K562 (cell line): ENCODE results near the gene OSCP1. TPM values are rescaled to one million over a fixed set of nuclear protein-coding genes. Genes with fewer than 3 reads are reported as not detected.

Source experiments
- ATF4 ChIP-seq: fragments of 450-650 bp; formaldehyde crosslinking; IDR thresholded peaks from 2 replicates; pipeline ENCODE4 v1.4.0; 2022; ENCODE audit warnings: mild to moderate bottlenecking, moderate library complexity
- CREB1 ChIP-seq, 2 experiments: sonication (generic) in 1 of 2; formaldehyde crosslinking in 1 of 2; IDR thresholded peaks; 2 replicates each; pipeline versions ENCODE4 v1.6.1 to v1.8.0; 2012 to 2022; ENCODE audit warnings: inconsistent platforms in 1 of 2, mild to moderate bottlenecking in 1 of 2, missing genetic modification reagents in 1 of 2, moderate library complexity in 1 of 2
- ELF2 ChIP-seq: fragments of 250-450 bp; sonication (Bioruptor Pico); IDR thresholded peaks from 2 replicates; pipeline ENCODE4 v1.5.0; 2021; ENCODE audit warnings: mild to moderate bottlenecking
- EZH2 ChIP-seq: IDR thresholded peaks from 2 replicates; pipeline ENCODE4 v1.6.1; 2012; ENCODE audit warnings: low read depth, mild to moderate bottlenecking, inconsistent platforms, low read length, borderline replicate concordance
- FOXM1 ChIP-seq, 2 experiments: fragments of 450-650 bp in 1 of 2; sonication (generic) in 1 of 2; formaldehyde crosslinking in 1 of 2; IDR thresholded peaks; 2 replicates each; pipeline versions ENCODE4 v1.6.1 to v1.9.0; 2017 to 2022; ENCODE audit warnings: low read depth in 2 of 2, mild to moderate bottlenecking in 2 of 2, missing genetic modification reagents in 1 of 2, moderate library complexity in 1 of 2
- MAFF ChIP-seq: IDR thresholded peaks from 2 replicates; pipeline ENCODE4 v1.6.1; 2012; ENCODE audit warnings: low read length, improper control_type of control experiment
- MAFG ChIP-seq: fragments of 450-650 bp; conservative IDR thresholded peaks from 2 replicates; pipeline ENCODE4 v1.6.1; 2016; ENCODE audit warnings: missing genetic modification characterization, missing compliant biosample characterization
- MBD2 ChIP-seq: sonication (generic); IDR thresholded peaks from 2 replicates; pipeline ENCODE4 v1.6.1; 2016; ENCODE audit warnings: low read depth, borderline replicate concordance
- MECOM ChIP-seq: fragments of 250-450 bp; sonication (Bioruptor Pico); IDR thresholded peaks from 2 replicates; pipeline ENCODE4 v1.8.0; 2022; ENCODE audit warnings: inconsistent platforms
- MEF2A ChIP-seq: IDR thresholded peaks from 2 replicates; pipeline ENCODE4 v1.6.1; 2011; ENCODE audit warnings: low read depth, mild to moderate bottlenecking, low read length, moderate library complexity; ENCODE audit not compliant: control insufficient read depth
- MIER1 ChIP-seq: fragments of 450-650 bp; IDR thresholded peaks from 2 replicates; pipeline ENCODE4 v1.6.1; 2016; ENCODE audit warnings: antibody characterized with exemption, mild to moderate bottlenecking, low read depth
- PCBP1 ChIP-seq: fragments of 200-400 bp; formaldehyde crosslinking; IDR thresholded peaks from 2 replicates; pipeline ENCODE4 v1.6.1; 2018; ENCODE audit warnings: mild to moderate bottlenecking, low read depth, low read length; ENCODE audit not compliant: poor library complexity, severe bottlenecking
- PTBP1 ChIP-seq: fragments of 200-400 bp; formaldehyde crosslinking; IDR thresholded peaks from 2 replicates; pipeline ENCODE4 v1.6.1; 2017; ENCODE audit warnings: low read depth, low read length
- TAF9B ChIP-seq: fragments of 450-650 bp; IDR thresholded peaks from 2 replicates; pipeline ENCODE4 v1.6.1; 2018; ENCODE audit warnings: mild to moderate bottlenecking; ENCODE audit not compliant: partially characterized antibody
- TEAD4 ChIP-seq, 2 experiments: sonication (generic) in 1 of 2; formaldehyde crosslinking in 1 of 2; IDR thresholded peaks; 2 replicates each; pipeline versions ENCODE4 v1.6.1 to v1.8.0; 2012 to 2022; ENCODE audit warnings: borderline replicate concordance in 1 of 2, inconsistent platforms in 1 of 2, low read length in 1 of 2, mild to moderate bottlenecking in 1 of 2, missing genetic modification reagents in 1 of 2
- U2AF1 ChIP-seq: fragments of 200-400 bp; formaldehyde crosslinking; optimal IDR thresholded peaks from 2 replicates; pipeline ENCODE3; 2017; ENCODE audit warnings: mild to moderate bottlenecking, low read depth, low read length, moderate library complexity
- WHSC1 ChIP-seq: IDR thresholded peaks from one replicate; pipeline ENCODE4 v1.6.1; 2012; ENCODE audit warnings: low read length, control low read depth, inconsistent platforms
- ZNF217 ChIP-seq: sonication (generic); formaldehyde crosslinking; IDR thresholded peaks from 2 replicates; pipeline ENCODE4 v1.8.0; 2022; ENCODE audit warnings: mild to moderate bottlenecking, missing genetic modification reagents
- polyA plus RNA-seq, 8 experiments: library from polyadenylated mRNA; depleted of rRNA in 4 of 8; stranded (reverse) in 5 of 8; unstranded in 3 of 8; fragments of >200 nt; fragmentation: Nextera tagmentation in 2 of 8; fragmentation: Illumina TruSeq in 1 of 8; extraction: Ambion mirVana in 2 of 8; extraction: Trizol in 1 of 8; gene quantifications; 2 replicates each; pipeline versions ENCODE4 v1.2.1 to v1.2.3, GENCODE V29; 2011 to 2014; ENCODE audit warnings: inconsistent platforms in 1 of 8, missing spikeins in 1 of 8
- total RNA-seq, 7 experiments: library from RNA; depleted of rRNA in 6 of 7; stranded (reverse); fragments of >200 nt in 6 of 7; fragmentation: Illumina TruSeq in 2 of 7; extraction: Trizol in 2 of 7; gene quantifications; 2 replicates each; pipeline versions ENCODE4 v1.2.1 to v1.2.3, GENCODE V29; 2011 to 2021; ENCODE audit warnings: low replicate concordance in 1 of 7
- TF ChIP-seq, protein P1 (sequence below), 2 experiments: fragments of 200-800 bp in 1 of 2; sonication (Bioruptor generic) in 1 of 2; sonication (generic) in 1 of 2; formaldehyde crosslinking in 1 of 2; IDR thresholded peaks in 1 of 2; conservative IDR thresholded peaks in 1 of 2; 2 replicates each; pipeline versions ENCODE4 v1.5.0 to v1.6.1; 2016 to 2020; ENCODE audit warnings: missing compliant biosample characterization in 1 of 2, missing genetic modification characterization in 1 of 2, missing genetic modification reagents in 1 of 2
- TF ChIP-seq, protein P2 (sequence below): sonication (generic); formaldehyde crosslinking; IDR thresholded peaks from 2 replicates; pipeline ENCODE4 v1.8.1; 2023; ENCODE audit warnings: mild to moderate bottlenecking, missing genetic modification reagents
- TF ChIP-seq, protein P3 (sequence below): fragments of 450-650 bp; conservative IDR thresholded peaks from 2 replicates; pipeline ENCODE4 v1.6.1; 2016; ENCODE audit warnings: missing genetic modification characterization, low read depth, mild to moderate bottlenecking, control low read depth, missing compliant biosample characterization

Gene OSCP1
- total and polyA plus RNA-seq, 9 of the 15 experiments (the other 6 are each of a cell fraction or from before 2014, with no cell fraction given) = 0.15 to 0.40 (median 0.33) TPM; not detected in 5

- TF ChIP-seq, protein P1, sequence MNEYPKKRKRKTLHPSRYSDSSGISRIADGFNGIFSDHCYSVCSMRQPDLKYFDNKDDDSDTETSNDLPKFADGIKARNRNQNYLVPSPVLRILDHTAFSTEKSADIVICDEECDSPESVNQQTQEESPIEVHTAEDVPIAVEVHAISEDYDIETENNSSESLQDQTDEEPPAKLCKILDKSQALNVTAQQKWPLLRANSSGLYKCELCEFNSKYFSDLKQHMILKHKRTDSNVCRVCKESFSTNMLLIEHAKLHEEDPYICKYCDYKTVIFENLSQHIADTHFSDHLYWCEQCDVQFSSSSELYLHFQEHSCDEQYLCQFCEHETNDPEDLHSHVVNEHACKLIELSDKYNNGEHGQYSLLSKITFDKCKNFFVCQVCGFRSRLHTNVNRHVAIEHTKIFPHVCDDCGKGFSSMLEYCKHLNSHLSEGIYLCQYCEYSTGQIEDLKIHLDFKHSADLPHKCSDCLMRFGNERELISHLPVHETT (CRISPR knock-in tag; conservative IDR thresholded peaks at IDR 0.05 in 1 of 2, IDR thresholded peaks at IDR 0.05 in 1 of 2) = 0 out of 4 replicates have a peak, but pooled peaks of 1 of the 2 experiments have one; percentile 23
- TF ChIP-seq ATF4 (CRISPR knock-in tag) (peak; percentile 61; the same call in 1 of the 2 replicates), PCBP1 (no peak), WHSC1 (no peak), ZNF217 (CRISPR knock-in tag) (no peak), U2AF1 (no peak), PTBP1 (no peak), MIER1 (no peak), TAF9B (peak; percentile 30), CREB1 (IDR thresholded peaks at IDR 0.05) (no peak), CREB1 (CRISPR knock-in tag; IDR thresholded peaks at IDR 0.05) (no peak), MEF2A (no peak), MAFF (peak; percentile 55; the same call in 1 of the 2 replicates), ELF2 (CRISPR knock-in tag) (no peak), EZH2 (no peak), MAFG (tag) (peak; percentile 56), FOXM1 (IDR thresholded peaks at IDR 0.05; ENCODE audit: low read depth) (no peak), FOXM1 (CRISPR knock-in tag; IDR thresholded peaks at IDR 0.05; ENCODE audit: low read depth) (no peak), MECOM (no peak), TEAD4 (IDR thresholded peaks at IDR 0.05; ENCODE audit: low read length) (no peak), TEAD4 (CRISPR knock-in tag; IDR thresholded peaks at IDR 0.05; ENCODE audit: borderline replicate concordance) (no peak), MBD2 (peak; percentile 20; the same call in 1 of the 2 replicates)
- TF ChIP-seq, protein P2, sequence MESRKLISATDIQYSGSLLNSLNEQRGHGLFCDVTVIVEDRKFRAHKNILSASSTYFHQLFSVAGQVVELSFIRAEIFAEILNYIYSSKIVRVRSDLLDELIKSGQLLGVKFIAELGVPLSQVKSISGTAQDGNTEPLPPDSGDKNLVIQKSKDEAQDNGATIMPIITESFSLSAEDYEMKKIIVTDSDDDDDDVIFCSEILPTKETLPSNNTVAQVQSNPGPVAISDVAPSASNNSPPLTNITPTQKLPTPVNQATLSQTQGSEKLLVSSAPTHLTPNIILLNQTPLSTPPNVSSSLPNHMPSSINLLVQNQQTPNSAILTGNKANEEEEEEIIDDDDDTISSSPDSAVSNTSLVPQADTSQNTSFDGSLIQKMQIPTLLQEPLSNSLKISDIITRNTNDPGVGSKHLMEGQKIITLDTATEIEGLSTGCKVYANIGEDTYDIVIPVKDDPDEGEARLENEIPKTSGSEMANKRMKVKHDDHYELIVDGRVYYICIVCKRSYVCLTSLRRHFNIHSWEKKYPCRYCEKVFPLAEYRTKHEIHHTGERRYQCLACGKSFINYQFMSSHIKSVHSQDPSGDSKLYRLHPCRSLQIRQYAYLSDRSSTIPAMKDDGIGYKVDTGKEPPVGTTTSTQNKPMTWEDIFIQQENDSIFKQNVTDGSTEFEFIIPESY (CRISPR knock-in tag) = no peak
- TF ChIP-seq, protein P3, sequence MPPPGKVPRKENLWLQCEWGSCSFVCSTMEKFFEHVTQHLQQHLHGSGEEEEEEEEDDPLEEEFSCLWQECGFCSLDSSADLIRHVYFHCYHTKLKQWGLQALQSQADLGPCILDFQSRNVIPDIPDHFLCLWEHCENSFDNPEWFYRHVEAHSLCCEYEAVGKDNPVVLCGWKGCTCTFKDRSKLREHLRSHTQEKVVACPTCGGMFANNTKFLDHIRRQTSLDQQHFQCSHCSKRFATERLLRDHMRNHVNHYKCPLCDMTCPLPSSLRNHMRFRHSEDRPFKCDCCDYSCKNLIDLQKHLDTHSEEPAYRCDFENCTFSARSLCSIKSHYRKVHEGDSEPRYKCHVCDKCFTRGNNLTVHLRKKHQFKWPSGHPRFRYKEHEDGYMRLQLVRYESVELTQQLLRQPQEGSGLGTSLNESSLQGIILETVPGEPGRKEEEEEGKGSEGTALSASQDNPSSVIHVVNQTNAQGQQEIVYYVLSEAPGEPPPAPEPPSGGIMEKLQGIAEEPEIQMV (tag) = 0 out of 2 replicates have a peak, but pooled peaks have one; percentile 26
Measured at GRCh38 chr1:36372617-36373016, 77.6 kb downstream of the OSCP1 start (continued).
